GM12874 (cell line): ENCODE results near the gene FASN.

Experiments used
- TF ChIP-seq, protein P1 (sequence below): IDR thresholded peaks from 2 replicates; pipeline ENCODE4 v1.5.1; 2011; ENCODE audit warnings: low read depth, mild to moderate bottlenecking, control low read depth, low read length, moderate library complexity; ENCODE audit not compliant: insufficient read depth

The FASN gene

GRCh38 chr17:82086941-82087906, 10.8 kb downstream of the FASN start:
- TF ChIP-seq, protein P1, sequence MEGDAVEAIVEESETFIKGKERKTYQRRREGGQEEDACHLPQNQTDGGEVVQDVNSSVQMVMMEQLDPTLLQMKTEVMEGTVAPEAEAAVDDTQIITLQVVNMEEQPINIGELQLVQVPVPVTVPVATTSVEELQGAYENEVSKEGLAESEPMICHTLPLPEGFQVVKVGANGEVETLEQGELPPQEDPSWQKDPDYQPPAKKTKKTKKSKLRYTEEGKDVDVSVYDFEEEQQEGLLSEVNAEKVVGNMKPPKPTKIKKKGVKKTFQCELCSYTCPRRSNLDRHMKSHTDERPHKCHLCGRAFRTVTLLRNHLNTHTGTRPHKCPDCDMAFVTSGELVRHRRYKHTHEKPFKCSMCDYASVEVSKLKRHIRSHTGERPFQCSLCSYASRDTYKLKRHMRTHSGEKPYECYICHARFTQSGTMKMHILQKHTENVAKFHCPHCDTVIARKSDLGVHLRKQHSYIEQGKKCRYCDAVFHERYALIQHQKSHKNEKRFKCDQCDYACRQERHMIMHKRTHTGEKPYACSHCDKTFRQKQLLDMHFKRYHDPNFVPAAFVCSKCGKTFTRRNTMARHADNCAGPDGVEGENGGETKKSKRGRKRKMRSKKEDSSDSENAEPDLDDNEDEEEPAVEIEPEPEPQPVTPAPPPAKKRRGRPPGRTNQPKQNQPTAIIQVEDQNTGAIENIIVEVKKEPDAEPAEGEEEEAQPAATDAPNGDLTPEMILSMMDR = no peak

GRCh38 chr17:82085931-82086764, 11.9 kb downstream of the FASN start:
- TF ChIP-seq, protein P1 = no peak

DNA sequence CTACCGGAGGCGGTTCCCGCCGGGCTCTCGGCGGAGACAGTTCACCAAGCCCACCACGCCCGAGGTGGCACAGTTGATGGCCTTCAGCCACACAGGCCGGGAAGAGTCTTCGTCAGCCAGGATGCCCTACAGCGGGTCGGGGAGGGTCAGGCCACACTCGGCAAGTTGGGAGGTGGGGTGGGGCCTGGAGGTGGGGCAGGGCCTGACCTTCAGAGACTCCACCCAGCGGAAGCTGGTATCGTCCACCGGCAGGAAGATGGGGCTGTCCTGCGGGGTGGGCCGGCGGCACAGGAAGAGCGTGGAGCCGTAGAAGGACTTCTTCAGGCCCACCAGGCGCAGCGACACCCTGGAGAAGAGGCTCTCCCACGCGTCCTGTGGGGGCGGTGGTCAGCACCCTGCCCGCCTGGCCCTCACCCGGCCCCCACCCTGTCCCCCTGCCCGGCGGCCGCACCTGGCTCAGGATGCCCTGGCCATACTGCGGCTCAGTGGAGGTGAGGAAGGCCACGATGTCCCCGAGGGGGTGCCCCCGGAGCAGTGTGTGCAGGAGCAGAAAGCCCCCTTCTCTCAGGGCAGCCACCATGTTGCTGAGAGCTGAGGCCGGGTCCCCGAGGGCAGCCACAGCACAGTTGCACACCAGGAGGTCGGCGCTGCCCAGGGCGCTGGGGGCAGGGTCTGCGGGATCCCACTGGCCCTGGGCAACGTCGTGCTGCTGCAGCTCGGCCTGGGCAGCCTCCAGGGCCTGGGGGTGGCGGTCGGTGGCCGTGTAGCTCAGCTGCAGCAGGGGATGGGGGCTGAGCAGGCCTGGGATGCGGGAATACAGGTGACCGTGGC, 12.8 kb downstream of the FASN start:
- TF ChIP-seq, protein P1 = no peak

DNA sequence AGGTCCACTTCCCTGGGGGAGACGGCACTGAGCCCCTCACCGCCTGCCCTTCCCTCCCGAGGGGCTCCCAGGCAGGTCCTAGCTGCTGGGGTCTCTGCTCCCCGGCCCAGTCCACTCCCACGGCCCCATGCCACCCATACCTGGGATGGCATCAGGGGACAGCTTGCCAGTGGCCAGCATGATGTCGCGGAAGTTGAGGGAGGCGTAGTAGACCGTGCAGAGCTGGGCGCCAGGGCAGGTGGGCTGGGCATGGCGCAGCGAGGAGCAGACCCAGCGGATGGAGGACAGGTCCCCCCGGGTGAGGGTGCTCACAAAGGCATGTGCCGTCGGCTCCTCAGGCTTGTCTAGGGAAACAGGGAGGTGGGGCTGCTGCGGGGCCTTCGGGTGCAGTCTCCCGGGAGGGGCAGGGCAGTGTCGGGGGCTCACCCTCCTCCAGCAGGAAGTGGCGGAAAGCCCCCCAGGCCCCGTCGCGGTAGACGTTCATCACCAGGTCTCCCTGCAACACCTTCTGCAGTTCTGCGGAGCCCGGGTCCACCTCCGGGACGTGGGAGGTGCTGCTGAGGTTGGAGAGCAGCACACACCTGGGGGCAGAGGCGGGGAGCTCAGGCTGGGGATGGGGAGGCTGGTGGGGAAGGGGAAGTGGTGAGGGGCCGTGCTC, 13.5 kb downstream of the FASN start:
- TF ChIP-seq, protein P1 = no peak

DNA sequence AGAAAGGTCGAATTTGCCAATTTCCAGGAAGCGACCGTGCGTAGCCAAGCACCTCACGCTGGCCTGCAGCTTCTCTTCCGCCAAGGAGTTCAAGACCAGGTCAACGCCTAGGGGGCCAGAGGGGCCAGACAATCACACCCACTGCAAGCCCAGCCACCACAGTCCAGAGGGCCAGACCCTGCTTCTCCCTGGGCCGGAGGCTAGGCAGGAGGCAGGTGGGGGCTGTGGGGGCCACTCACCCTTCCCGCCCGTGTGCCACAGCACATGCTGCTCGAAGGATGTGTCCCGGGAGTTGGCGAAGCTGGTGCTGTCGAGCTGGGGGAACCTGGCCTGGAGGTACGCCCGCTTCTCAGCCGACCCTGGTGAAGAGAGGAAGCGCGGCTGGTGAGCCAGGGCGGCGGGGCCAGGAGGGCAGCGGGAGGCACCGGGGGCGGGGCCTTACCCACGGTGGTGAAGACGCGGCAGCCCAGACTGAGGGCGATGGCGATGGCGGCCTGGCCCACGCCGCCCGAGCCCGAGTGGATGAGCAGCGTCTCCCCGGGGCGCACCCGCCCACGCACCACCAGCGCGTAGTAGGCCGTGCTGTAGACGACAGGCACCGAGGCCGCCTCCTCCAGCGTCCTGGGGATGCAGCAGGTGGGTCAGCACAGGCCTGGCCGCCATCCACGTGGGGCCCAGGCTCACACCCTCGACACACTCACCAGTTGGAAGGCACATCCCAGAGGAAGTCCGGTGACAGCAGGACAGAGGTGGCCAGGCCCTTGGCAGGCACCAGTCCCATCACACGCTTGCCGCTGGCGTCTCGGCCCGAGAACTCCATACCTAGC, 14.3 kb downstream of the FASN start:
- TF ChIP-seq, protein P1 = no peak

DNA sequence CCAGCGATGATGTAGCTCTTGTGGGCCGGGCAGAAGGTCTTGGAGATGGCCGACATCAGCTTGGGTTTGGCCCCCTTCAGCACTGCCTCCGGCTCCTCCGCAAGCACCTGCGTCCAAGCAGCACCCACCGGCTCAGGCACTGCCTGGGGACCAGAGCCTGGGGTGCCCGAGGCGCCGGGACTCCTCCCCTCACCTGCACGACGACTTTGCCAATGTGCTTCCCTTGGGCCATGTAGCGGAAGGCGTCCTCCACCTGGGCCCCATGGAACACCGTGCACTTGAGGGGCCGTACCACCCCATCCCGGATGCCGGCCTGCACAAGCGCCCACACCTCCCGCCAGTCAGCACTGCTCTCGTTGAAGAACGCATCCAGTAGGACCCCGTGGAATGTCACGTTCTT, 15.0 kb downstream of the FASN start:
- TF ChIP-seq, protein P1 = no peak
